Sigmoid colon (tissue), 7 donors: ENCODE measurements around the gene ZFP91. TPM values are rescaled to one million over a fixed set of nuclear protein-coding genes. Genes with fewer than 3 reads are reported as not detected.
A peak's percentile ranks its signal among the peaks of the same experiment; 100 is the strongest.
"Not testable (repeated sequence)": the region's sequence is repeated elsewhere in the genome, so short reads cannot be mapped to it uniquely, and the experiment has no call there.

Experiments used
- DNase-seq: peaks from one replicate; pipeline ENCODE4 v3.0.0-alpha.2; 2019
- H3K27ac ChIP-seq, 4 donors: fragments of 200-600 bp; sonication (generic); one replicate each; pipeline ENCODE4 v1.5.1; 2016 to 2019; ENCODE audit warnings: mild to moderate bottlenecking in 1 of 4
- H3K27me3 ChIP-seq, 3 donors: fragments of 200-600 bp; sonication (generic); one replicate each; pipeline ENCODE4 v1.5.1; 2019; ENCODE audit warnings: mild to moderate bottlenecking in 1 of 3
- H3K36me3 ChIP-seq, 4 donors: fragments of 200-600 bp; sonication (generic); one replicate each; pipeline ENCODE4 v1.5.1; 2016 to 2019
- H3K4me1 ChIP-seq, 4 donors: fragments of 200-600 bp; sonication (generic); one replicate each; pipeline ENCODE4 v1.5.1; 2017 to 2019
- H3K4me3 ChIP-seq, 4 donors: fragments of 200-600 bp; sonication (generic); one replicate each; pipeline ENCODE4 v1.5.1; 2017 to 2019; ENCODE audit warnings: mild to moderate bottlenecking in 2 of 4, moderate library complexity in 1 of 4
- H3K9me3 ChIP-seq, 4 donors: fragments of 200-600 bp in 3 of 4; sonication (generic) in 3 of 4; one replicate each; pipeline versions ENCODE4 v1.5.1 to v1.6.1; 2013 to 2019
- CTCF ChIP-seq, 4 experiments: fragments of 450-650 bp in 3 of 4; fragments of 200-600 bp in 1 of 4; IDR thresholded peaks; one replicate each; pipeline ENCODE4 v1.5.1; 2016 to 2019; ENCODE audit warnings: antibody characterized with exemption in 4 of 4, mild to moderate bottlenecking in 3 of 4, moderate library complexity in 2 of 4
- EP300 ChIP-seq, 4 donors: sonication (generic); formaldehyde crosslinking; IDR thresholded peaks; one replicate each; pipeline ENCODE4 v1.6.1; 2017; ENCODE audit warnings: antibody characterized with exemption in 4 of 4
- POLR2A ChIP-seq, 2 donors: fragments of 450-650 bp; IDR thresholded peaks; one replicate each; pipeline ENCODE4 v1.6.1; 2016; ENCODE audit warnings: antibody characterized with exemption in 2 of 2, mild to moderate bottlenecking in 2 of 2, moderate library complexity in 2 of 2
- POLR2AphosphoS5 ChIP-seq, 4 donors: sonication (generic); formaldehyde crosslinking; IDR thresholded peaks; one replicate each; pipeline ENCODE4 v1.6.1; 2017; ENCODE audit warnings: antibody characterized with exemption in 4 of 4
- WGBS, 2 donors: extraction: QIAGEN DNeasy Blood & Tissue Kit; methylation state at CpG; one replicate each; pipeline ENCODE4 v1.1.7; 2013; 5-methylcytosine and 5-hydroxymethylcytosine counted together
- intact Hi-C: fragments of 100-400 bp; cut with DNase I; formaldehyde crosslinking; loops from one replicate; pipeline ENCODE4 v1.15.1; 2023
- polyA plus RNA-seq, 3 donors: library from polyadenylated mRNA; stranded (reverse); fragments of 200-250 nt; gene quantifications; one replicate each; pipeline ENCODE4 v1.2.3, GENCODE V29; 2013
- total RNA-seq, 4 donors: library from RNA; depleted of rRNA; stranded (reverse); fragments of >200 nt; gene quantifications; one replicate each; pipeline ENCODE4 v1.1.0, GENCODE V29; 2016
- donor health status: healthy with polysubstance abuse.
- donor health status: Bipolar disorder and iron deficiency.
- donor health status: healthy.

ZFP91 gene
- total and polyA plus RNA-seq, 7 donors, result 31.6 to 77.4 (median 68.4) TPM

GRCh38 chr11:58567889-58568512 lies 10.9 kb upstream of the ZFP91 start:
- H3K4me1 ChIP-seq, result peaks cover 0 to 3% (median 0%) of the 10 kb centered on the region in 4 donors
- H3K4me3 ChIP-seq, result no peak overlapping the region
- H3K9me3 ChIP-seq, result no peaks in the 10 kb centered on the region
- no peaks in the 10 kb centered on the region for H3K27me3 ChIP-seq
- intact Hi-C loops, result no loop called here
- H3K36me3 ChIP-seq, result peaks cover 0 to 36% (median 7%) of the 10 kb centered on the region in 4 donors
- DNase-seq, result no peak
- H3K27ac ChIP-seq, result no peak overlapping the region
- 51 to 52% methylated on average over 4 of the region's 4 CpGs for WGBS, 2 donors
- peak in 3 of 4 experiments; percentile 48 to 72 (median 55) for TF ChIP-seq CTCF (IDR thresholded peaks at IDR 0.05)
- TF ChIP-seq EP300 (IDR thresholded peaks at IDR 0.05), result no peak

GRCh38 chr11:58572906-58573305 lies 6.0 kb upstream of the ZFP91 start:
- not testable (repeated sequence) for H3K27me3 ChIP-seq, DNase-seq, H3K4me3 ChIP-seq, H3K9me3 ChIP-seq
- H3K36me3 ChIP-seq, result peaks cover 0 to 16% (median 4%) of the 10 kb centered on the region in 4 donors
- peak overlapping the region in 3 of 4 donors; percentile 57 to 100 (median 98) for H3K27ac ChIP-seq
- peaks cover 0 to 40% (median 29%) of the 10 kb centered on the region in 4 donors for H3K4me1 ChIP-seq
- intact Hi-C loops, result loop anchor here (10.0 kb wide), 2 partner anchors 908 to 1182 kb away; partner anchors contain the start of genes STX3 and ZDHHC5
- 80 to 81% methylated on average over 14 of the region's 14 CpGs for WGBS, 2 donors

GRCh38 chr11:58573451-58574104 lies 5.3 kb upstream of the ZFP91 start:
- H3K27me3 ChIP-seq, result no peaks in the 10 kb centered on the region
- intact Hi-C loops, result loop anchor here (10.0 kb wide), 2 partner anchors 909 to 1181 kb away; partner anchors contain the start of genes STX3 and ZDHHC5
- H3K36me3 ChIP-seq, result peaks cover 0 to 16% (median 4%) of the 10 kb centered on the region in 4 donors
- peak overlapping the region; percentile 47 to 100 (median 78) for H3K27ac ChIP-seq
- peaks cover 0 to 40% (median 29%) of the 10 kb centered on the region in 4 donors for H3K4me1 ChIP-seq
- TF ChIP-seq CTCF (IDR thresholded peaks at IDR 0.05), result no peak
- TF ChIP-seq POLR2AphosphoS5 (IDR thresholded peaks at IDR 0.05), result peak in 1 of 4 donors; percentile 49
- no peaks in the 10 kb centered on the region for H3K9me3 ChIP-seq
- H3K4me3 ChIP-seq, result no peak overlapping the region
- WGBS, 2 donors, result 39 to 76% methylated on average over 4 of the region's 4 CpGs
- DNase-seq, result peak; percentile 83

DNA sequence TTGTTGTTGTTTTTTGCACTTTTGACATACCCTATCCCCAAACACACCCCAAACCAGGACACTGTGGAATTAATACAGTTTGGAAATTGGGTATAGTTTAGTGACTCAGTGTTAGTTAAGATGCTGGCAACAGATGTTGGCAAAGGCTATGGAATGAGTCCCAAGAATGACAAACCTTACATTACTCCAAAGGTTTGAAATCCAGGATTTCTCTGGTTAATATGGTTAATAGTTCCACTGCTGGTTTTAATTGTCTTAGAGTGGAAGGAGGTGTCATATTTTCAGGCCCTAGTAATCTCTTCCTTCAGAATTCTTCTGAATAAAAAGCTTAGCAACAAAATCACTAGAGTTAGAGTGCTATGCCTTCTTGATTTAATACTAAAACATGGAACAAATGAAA lies 4.0 kb upstream of the ZFP91 start:
- intact Hi-C loops, result loop anchor here (5.0 to 10.0 kb wide), 6 partner anchors 102 to 1253 kb away; partner anchors contain the start of genes FAM111A, STX3, TNKS1BP1 and ZDHHC5
- peaks cover 0 to 4% (median 1%) of the 10 kb centered on the region in 4 donors for H3K36me3 ChIP-seq
- H3K4me3 ChIP-seq, result peak overlapping the region in 1 of 4 donors; percentile 11

More for the DNA sequence above, 4.0 kb upstream of the ZFP91 start:
- Histone ChIP-seq H3K4me1 (peaks cover 0 to 40% (median 29%) of the 10 kb centered on the region in 4 donors), H3K9me3 (no peaks in the 10 kb centered on the region), H3K27me3 (no peaks in the 10 kb centered on the region), H3K27ac (peak overlapping the region; percentile 12 to 100 (median 77))
- no peak for TF ChIP-seq POLR2A (IDR thresholded peaks at IDR 0.05)
- no peak for TF ChIP-seq EP300 (IDR thresholded peaks at IDR 0.05)
- no peak for TF ChIP-seq POLR2AphosphoS5 (IDR thresholded peaks at IDR 0.05)
- TF ChIP-seq CTCF (IDR thresholded peaks at IDR 0.05), result no peak
- DNase-seq, result no peak
